GM10248 (cell line): ENCODE results near the gene GCH1.

ENCODE experiments used
- CTCF ChIA-PET: fragments of 300-600 bp; sonication (Branson Sonifier 250); formaldehyde crosslinking; extraction: SDS; loops from one replicate; lab custom pipeline; 2021; ENCODE audit warnings: antibody characterized with exemption; lab: Yijun Ruan, JAX
- POLR2A ChIA-PET: fragments of 350-650 bp; sonication (Branson Sonifier 250); formaldehyde crosslinking; extraction: SDS; loops from one replicate; lab custom pipeline; 2020; ENCODE audit warnings: antibody characterized with exemption; lab: Yijun Ruan, JAX
- DNase-seq: peaks from one replicate; pipeline ENCODE4 v3.0.0; 2012; ENCODE audit errors: extremely low spot score
- CTCF ChIP-seq: IDR thresholded peaks from 2 replicates; pipeline ENCODE4 v1.5.1; 2012; ENCODE audit warnings: mild to moderate bottlenecking, low read depth; ENCODE audit errors: extremely low read depth, missing control alignments, control extremely low read depth

The GCH1 gene

GRCh38 chr14:54935958-54936357 lies 33.3 kb upstream of the GCH1 start:
- ChIA-PET POLR2A (no interaction called here), CTCF (interaction anchor here (0.8 to 1.6 kb wide), 2 partner anchors 14 to 24 kb away, joined by 3 read pairs; no protein-coding TSS in a partner anchor)
- no peak for DNase-seq
- TF ChIP-seq CTCF: no peak

- no peak for TF ChIP-seq CTCF
- ChIA-PET POLR2A (no interaction called here), CTCF (no interaction called here)
- DNase-seq: no peak
These were observed 32.5 kb upstream of the GCH1 start for GRCh38 chr14:54935100-54935499.

GRCh38 chr14:54933006-54933405 lies 30.4 kb upstream of the GCH1 start:
- CTCF ChIA-PET: interaction anchor here (0.6 to 1.2 kb wide), 2 partner anchors 11 kb away, joined by 3 to 4 read pairs; no protein-coding TSS in a partner anchor
- no peak for DNase-seq
- POLR2A ChIA-PET: interaction anchor here (0.6 kb wide), 1 partner anchor 175 kb away, joined by 4 read pairs; no protein-coding TSS in a partner anchor
- TF ChIP-seq CTCF: no peak

GRCh38 chr14:54931598-54932340 lies 29.1 kb upstream of the GCH1 start:
- CTCF ChIA-PET: interaction anchor here (1.2 kb wide), 1 partner anchor 10 kb away, joined by 4 read pairs; no protein-coding TSS in a partner anchor
- TF ChIP-seq CTCF: no peak
- POLR2A ChIA-PET: no interaction called here
- no peak for DNase-seq

GRCh38 chr14:54931101-54931500 lies 28.5 kb upstream of the GCH1 start:
- no peak for TF ChIP-seq CTCF
- DNase-seq: no peak
- ChIA-PET CTCF (interaction anchor here (0.8 kb wide), 1 partner anchor 42 kb away, joined by 3 read pairs; no protein-coding TSS in a partner anchor), POLR2A (no interaction called here)

GRCh38 chr14:54929556-54929955 lies 26.9 kb upstream of the GCH1 start:
- CTCF ChIA-PET: no interaction called here
- POLR2A ChIA-PET: no interaction called here
- no peak for DNase-seq

More at GRCh38 chr14:54929556-54929955, 26.9 kb upstream of the GCH1 start:
- TF ChIP-seq CTCF: no peak
